Measurements from ENCODE around the gene KCNQ5. TPM values are rescaled to one million over a fixed set of nuclear protein-coding genes. Genes with fewer than 3 reads are reported as not detected.

KCNQ5 gene
- total RNA-seq, 4 donors from 2014 or later: 0.21 to 1.1 (median 0.59) TPM; not detected in 1

DNA sequence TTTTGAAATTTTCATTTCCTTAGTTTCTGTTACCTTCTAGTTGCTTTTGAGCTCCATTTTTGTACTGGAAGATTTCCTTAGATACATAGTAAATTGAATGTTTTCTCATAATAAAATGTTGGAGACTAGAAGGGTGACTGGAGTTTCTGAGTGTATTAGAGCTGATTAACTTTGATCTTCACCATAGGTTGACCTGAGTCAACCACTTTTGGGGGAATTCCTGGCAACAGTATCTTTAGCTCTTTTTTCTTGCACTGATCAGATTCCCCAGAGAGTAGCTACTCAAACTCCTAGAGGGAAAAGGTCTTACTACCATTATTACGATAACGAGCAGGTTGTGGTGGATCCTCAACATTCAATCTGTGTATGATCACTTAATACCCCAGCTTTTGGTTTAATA is 530.7 kb downstream of the KCNQ5 start:
- TF ChIP-seq EP300 (IDR thresholded peaks at IDR 0.05) (no peak), POLR2A (IDR thresholded peaks at IDR 0.05) (no peak)
- TF ChIP-seq, protein P1, sequence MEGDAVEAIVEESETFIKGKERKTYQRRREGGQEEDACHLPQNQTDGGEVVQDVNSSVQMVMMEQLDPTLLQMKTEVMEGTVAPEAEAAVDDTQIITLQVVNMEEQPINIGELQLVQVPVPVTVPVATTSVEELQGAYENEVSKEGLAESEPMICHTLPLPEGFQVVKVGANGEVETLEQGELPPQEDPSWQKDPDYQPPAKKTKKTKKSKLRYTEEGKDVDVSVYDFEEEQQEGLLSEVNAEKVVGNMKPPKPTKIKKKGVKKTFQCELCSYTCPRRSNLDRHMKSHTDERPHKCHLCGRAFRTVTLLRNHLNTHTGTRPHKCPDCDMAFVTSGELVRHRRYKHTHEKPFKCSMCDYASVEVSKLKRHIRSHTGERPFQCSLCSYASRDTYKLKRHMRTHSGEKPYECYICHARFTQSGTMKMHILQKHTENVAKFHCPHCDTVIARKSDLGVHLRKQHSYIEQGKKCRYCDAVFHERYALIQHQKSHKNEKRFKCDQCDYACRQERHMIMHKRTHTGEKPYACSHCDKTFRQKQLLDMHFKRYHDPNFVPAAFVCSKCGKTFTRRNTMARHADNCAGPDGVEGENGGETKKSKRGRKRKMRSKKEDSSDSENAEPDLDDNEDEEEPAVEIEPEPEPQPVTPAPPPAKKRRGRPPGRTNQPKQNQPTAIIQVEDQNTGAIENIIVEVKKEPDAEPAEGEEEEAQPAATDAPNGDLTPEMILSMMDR (IDR thresholded peaks at IDR 0.05): no peak
- H3K4me3 ChIP-seq: no peak overlapping the region
- WGBS, 2 donors: 90 to 92% methylated on average over 2 of the region's 2 CpGs
- no peaks in the 10 kb centered on the region for H3K4me1 ChIP-seq
- H3K9me3 ChIP-seq: no peaks in the 10 kb centered on the region
- no peak for DNase-seq (ENCODE audit: low spot score in 2 of 2)
- no peaks in the 10 kb centered on the region for H3K36me3 ChIP-seq
- H3K27ac ChIP-seq: no peak overlapping the region
- no peaks in the 10 kb centered on the region for H3K27me3 ChIP-seq

DNA sequence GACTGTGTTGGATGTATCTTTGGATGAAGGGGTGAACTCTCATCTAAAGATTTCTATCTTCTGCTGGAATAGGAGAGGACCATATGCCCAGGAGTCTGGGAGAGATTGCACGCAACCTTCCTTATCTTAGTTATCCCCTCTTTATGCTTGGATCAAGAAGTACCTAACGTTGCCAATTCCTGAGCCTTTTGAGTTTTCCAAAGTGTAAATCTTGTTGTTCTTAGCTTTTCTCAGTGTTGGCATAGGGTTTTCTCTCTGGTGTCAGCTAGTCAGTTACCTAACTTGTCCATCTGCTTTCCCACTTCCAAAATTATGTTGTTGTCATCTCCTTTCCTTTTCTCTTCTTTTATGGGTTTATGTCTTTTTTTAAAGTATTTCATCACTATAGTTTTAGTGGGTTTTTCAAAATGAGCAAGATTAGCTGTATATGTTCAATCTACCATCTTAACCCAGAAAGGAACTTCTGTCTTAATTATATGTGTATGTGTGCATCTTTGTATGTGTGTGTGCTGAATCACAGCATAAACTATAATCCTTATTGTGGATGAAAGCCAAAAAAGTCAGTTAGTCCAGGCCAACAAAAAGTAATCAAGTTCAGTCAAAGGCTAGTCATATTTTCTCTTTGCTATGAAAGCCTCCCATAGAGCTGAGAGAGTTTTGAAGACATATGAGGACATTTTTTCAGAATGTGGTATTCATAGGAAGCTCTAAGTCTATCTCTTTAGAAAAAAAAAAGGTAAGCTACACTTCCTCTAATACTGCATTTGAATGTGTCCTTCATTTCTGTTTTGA is 531.3 kb downstream of the KCNQ5 start:
- no peaks in the 10 kb centered on the region for H3K36me3 ChIP-seq
- H3K27me3 ChIP-seq: no peaks in the 10 kb centered on the region
- WGBS, 2 donors: 48 to 49% methylated on average over 2 of the region's 2 CpGs
- H3K4me3 ChIP-seq: no peak overlapping the region
- peaks cover 0 to 3% (median 0%) of the 10 kb centered on the region in 4 donors for H3K9me3 ChIP-seq
- TF ChIP-seq POLR2A (IDR thresholded peaks at IDR 0.05): no peak
- no peak for TF ChIP-seq EP300 (IDR thresholded peaks at IDR 0.05)
- no peaks in the 10 kb centered on the region for H3K4me1 ChIP-seq
- no peak overlapping the region for H3K27ac ChIP-seq
- DNase-seq (ENCODE audit: low spot score in 2 of 2): no peak

DNA sequence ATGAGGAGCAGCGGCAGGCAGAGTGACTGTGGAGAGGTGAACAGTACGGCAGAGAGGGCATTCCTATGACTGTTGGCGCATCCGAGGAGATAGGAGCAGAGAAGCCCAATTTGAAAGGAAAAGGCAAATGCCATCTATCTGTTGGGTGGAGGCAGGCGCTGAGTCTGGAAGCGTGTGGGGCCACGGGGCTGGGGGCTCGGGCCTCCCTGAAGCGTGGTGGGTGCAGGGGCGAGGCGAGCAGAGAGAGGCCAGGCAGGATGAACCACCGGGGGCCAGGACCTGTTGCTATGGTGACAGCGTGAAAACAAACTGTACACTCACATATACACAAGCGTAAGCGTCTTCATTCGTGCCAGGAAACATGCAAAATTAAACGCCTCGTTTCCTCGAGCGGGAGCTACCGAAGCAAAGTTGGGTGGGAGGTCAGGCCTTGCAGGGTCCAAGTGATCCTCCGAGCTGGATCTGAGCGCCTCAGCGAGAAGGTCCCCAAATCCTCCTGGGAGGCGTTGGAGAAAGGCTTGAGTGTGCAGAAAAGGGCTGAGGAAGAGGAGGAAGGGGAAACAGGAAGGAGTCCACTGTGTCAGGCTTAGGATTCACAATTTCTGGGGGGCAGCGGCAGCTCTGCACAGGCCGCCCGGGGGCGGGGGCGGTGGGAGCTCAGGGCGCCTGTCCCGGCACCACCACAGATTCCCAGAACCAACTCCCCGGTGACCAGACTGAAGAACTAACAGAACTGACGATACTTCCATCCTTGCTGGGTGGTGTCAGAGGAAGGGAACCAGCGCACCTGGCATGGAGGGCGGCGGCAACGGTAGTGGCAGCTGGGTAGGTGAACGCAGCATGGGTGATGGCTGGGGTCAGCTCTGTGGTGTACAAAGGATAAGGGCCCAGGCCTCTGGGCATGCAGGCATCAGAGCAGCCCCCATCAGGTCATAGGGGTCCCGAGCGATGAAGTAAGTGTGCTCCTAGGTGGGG is 535.2 kb downstream of the KCNQ5 start:
- Histone ChIP-seq H3K4me3 (no peak overlapping the region), H3K27me3 (no peaks in the 10 kb centered on the region), H3K9me3 (peaks cover 0 to 3% (median 0%) of the 10 kb centered on the region in 4 donors), H3K27ac (no peak overlapping the region), H3K4me1 (no peaks in the 10 kb centered on the region), H3K36me3 (no peaks in the 10 kb centered on the region)
- WGBS, 2 donors: 89 to 93% methylated on average over 40 to 41 of the region's 41 CpGs
- DNase-seq (ENCODE audit: low spot score in 2 of 2): no peak
- TF ChIP-seq, protein P1 (IDR thresholded peaks at IDR 0.05): no peak
- TF ChIP-seq POLR2A (IDR thresholded peaks at IDR 0.05) (no peak), EP300 (IDR thresholded peaks at IDR 0.05) (no peak)

DNA sequence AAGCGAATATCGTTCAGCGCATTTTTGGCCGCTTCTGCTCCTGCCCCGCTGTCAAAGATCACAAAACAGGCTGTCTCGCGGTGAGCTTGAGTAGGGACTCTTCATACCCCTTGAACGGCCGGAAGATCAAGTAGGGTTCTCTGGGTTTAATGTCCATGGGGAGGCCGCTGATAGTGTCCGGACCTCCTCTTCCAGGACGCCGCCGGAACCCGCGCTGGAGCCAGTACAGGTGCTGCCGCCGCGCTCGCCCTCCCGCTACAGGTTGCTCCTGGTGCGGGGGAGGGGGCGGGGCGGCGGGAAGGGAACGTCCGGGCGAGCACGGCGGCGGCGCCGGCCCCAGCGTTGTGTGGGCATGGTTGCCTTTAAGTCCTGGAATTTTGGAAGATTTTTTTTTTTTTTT is 536.0 kb downstream of the KCNQ5 start:
- Histone ChIP-seq H3K36me3 (no peaks in the 10 kb centered on the region), H3K4me3 (no peak overlapping the region), H3K27me3 (no peaks in the 10 kb centered on the region), H3K9me3 (peaks cover 0 to 3% (median 0%) of the 10 kb centered on the region in 4 donors), H3K4me1 (no peaks in the 10 kb centered on the region), H3K27ac (no peak overlapping the region)
- DNase-seq (ENCODE audit: low spot score in 2 of 2): no peak
- 87 to 96% methylated on average over 31 to 33 of the region's 34 CpGs for WGBS, 2 donors
- TF ChIP-seq EP300 (IDR thresholded peaks at IDR 0.05): no peak

DNA sequence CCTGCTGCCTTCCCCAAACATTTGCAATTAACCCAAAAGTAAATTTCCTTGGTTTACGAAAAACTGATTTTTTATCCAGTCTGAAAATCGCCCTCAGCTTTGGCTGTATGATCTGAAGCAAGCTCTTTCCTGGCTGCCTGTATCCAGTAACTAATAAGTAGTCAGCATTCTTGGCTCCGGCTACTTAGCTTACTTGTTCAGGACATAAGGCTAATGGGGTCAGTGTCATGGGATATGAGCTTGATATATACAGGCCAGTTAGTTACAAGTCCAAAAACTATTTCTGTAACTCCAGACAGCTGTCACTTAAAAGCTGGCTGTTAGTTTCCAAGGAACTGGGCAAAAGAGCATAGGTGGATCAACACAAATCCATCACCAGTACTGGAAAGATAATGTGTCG is 547.2 kb downstream of the KCNQ5 start:
- DNase-seq (ENCODE audit: low spot score in 2 of 2): no peak
- TF ChIP-seq, protein P1 (IDR thresholded peaks at IDR 0.05): no peak
- TF ChIP-seq POLR2A (IDR thresholded peaks at IDR 0.05) (no peak), EP300 (IDR thresholded peaks at IDR 0.05) (no peak)
- Histone ChIP-seq H3K9me3 (no peaks in the 10 kb centered on the region), H3K4me1 (no peaks in the 10 kb centered on the region), H3K36me3 (no peaks in the 10 kb centered on the region), H3K4me3 (no peak overlapping the region), H3K27ac (no peak overlapping the region), H3K27me3 (no peaks in the 10 kb centered on the region)
- WGBS, 2 donors: 48 to 54% methylated on average over 4 of the region's 4 CpGs

DNA sequence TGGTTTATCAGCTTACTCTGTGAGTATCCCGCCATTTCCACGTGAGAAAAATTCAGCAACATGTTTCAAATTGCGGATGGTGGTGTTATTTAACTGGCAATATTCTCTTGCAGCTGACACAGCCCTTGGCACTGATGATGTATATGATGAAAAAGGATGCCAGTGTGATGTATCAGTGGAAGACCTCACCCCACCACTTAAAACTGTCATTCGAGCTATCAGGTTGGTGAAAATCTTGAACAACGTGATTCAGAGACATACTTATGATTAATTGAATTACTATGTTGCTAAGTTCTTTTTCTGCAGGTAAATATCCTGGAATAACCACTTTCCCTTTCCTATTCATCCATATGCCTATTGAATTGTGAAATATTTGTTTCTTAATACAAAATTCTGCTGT is 547.8 kb downstream of the KCNQ5 start:
- no peaks in the 10 kb centered on the region for H3K4me1 ChIP-seq
- no peak overlapping the region for H3K27ac ChIP-seq
- H3K9me3 ChIP-seq: no peaks in the 10 kb centered on the region
- H3K4me3 ChIP-seq: no peak overlapping the region
- TF ChIP-seq POLR2A (IDR thresholded peaks at IDR 0.05): no peak
- TF ChIP-seq, protein P1 (IDR thresholded peaks at IDR 0.05): no peak
- no peak for TF ChIP-seq EP300 (IDR thresholded peaks at IDR 0.05)
- no peaks in the 10 kb centered on the region for H3K27me3 ChIP-seq
- H3K36me3 ChIP-seq: no peaks in the 10 kb centered on the region
- WGBS, 2 donors: 79 to 81% methylated on average over 5 of the region's 5 CpGs
- DNase-seq (ENCODE audit: low spot score in 2 of 2): no peak
